Left cardiac atrium (tissue), 4 donors: Measurements from ENCODE around the gene GBA2. TPM values are rescaled to one million over a fixed set of nuclear protein-coding genes. Genes with fewer than 3 reads are reported as not detected.

ENCODE experiments used
- ATAC-seq, 2 donors: fragments of 200-7000 bp; cut with Tn5 transposase; one replicate each; pipeline ENCODE4 v1.9.1; 2020; ENCODE audit warnings: mild to moderate bottlenecking in 2 of 2, moderate library complexity in 2 of 2
- DNase-seq: peaks from one replicate; pipeline ENCODE4 v3.0.0-alpha.2; 2020
- intact Hi-C, 2 donors: fragments of 100-400 bp; cut with DNase I; formaldehyde crosslinking; loops; one replicate each; pipeline versions ENCODE4 v1.14.1 to v1.15.1; 2022 to 2023
- microRNA-seq, 2 donors: library from miRNA; unstranded; fragments of <30 nt; microRNA quantifications; one replicate each; pipeline ENCODE4 v1.2.0, GENCODE V29; 2020
- total RNA-seq, 2 donors: library from RNA; stranded (reverse); fragmentation: NEBNext Ultra II Directional; extraction: Animal tissue kit (Norgen Biotek cat#: 25700); gene quantifications; one replicate each; pipeline ENCODE4 v1.2.1, GENCODE V29; 2021
- donor health status: DM: no; HTN: yes; CAD: no.
- donor health status: DM: no; HTN: yes; CAD: no; lungs with severe emphysema.
- donor health status: DM: yes; HTN: yes; CAD: no.
- donor health status: Dilated cardiomyopathy.

GBA2 gene
- total RNA-seq, 2 donors from 2014 or later: 92.5 to 97.7 TPM

GRCh38 chr9:35688558-35689541 is 60.2 kb downstream of the GBA2 start:
- DNase-seq (no peak), ATAC-seq (no peak)
- intact Hi-C loops: loop anchor here in 1 of 2 donors (2.0 kb wide), 1 partner anchor 28 kb away; no protein-coding TSS in a partner anchor

DNA sequence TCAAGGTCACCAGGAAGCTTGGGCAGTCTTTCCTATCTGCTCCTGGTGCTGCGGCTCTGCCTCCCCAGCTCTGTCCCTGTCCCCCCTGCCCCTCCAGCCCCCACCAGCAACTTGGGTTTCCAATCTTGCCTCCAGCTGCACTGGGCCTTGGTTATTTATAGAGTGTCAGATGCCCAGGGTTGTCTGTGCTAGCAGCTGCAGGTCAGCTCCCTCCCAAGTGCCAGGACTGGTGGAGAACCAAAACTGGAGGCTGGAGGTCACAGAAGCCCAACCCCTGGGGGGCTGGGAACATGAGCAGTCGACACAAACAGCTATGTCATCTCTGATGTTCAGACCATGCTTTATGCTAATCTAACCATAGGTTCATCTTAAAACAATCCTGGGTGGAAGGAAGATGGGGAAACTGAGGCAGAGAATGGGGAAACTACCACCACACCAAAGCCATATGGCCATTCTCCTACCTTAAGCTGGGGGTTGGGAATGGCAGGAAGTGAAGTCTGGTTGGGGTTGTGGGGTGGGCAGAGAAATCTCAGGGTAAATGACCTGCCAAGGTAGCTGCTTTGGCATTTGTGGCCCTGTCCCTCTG is 61.0 kb downstream of the GBA2 start:
- intact Hi-C loops: loop anchor here in 1 of 2 donors (2.0 kb wide), 1 partner anchor 27 kb away; no protein-coding TSS in a partner anchor
- no peak for ATAC-seq
- DNase-seq: no peak

DNA sequence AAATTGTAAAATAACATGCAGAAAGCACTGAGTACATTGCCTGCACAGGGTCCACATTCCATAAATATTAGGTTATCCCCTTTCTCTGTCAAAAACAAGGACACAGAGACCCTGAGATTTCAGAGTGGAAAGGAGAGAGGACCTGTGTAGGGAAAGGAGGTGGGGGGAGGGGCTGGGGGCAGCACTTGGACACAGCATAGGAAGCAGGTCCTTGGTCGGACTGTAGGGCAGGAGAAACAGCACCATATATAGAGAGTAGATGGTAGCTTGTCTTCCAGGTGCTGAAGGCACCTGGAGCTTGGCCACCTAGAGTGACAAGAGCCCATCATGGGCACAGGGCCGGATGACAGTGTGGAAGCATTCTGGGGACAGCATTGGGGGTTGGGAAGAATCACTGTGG is 61.7 kb downstream of the GBA2 start:
- ATAC-seq (no peak), DNase-seq (no peak)
- intact Hi-C loops: no loop called here

Small RNA genes within 50 kb of the gene (microRNA-seq; reads per million reads assigned to microRNA genes)
- 0 to 0.27 reads per million in 2 donors for gene MIR6852
- gene MIR6853: 0 to 0.60 reads per million in 2 donors

Other genes with a start within 250 kb of the GBA2 start
- 10 to 100 TPM; 30.7 to 31.9 TPM for gene TESK1, start 144.0 kb downstream of the GBA2 start, total RNA-seq
- gene CD72, start 130.8 kb downstream of the GBA2 start, total RNA-seq: 1 to 10 TPM in 1 of 2 donors, under 1 TPM in 1; 0.97 to 1.6 TPM
- gene SIT1, start 98.3 kb downstream of the GBA2 start, total RNA-seq: 1 to 10 TPM in 1 of 2 donors, under 1 TPM in 1; 0.86 to 1.6 TPM
- over 10,000 TPM; 14,118 to 22,490 TPM for gene RMRP, start 91.2 kb downstream of the GBA2 start, total RNA-seq
- gene CCDC107, start 90.9 kb downstream of the GBA2 start, total RNA-seq: 10 to 100 TPM; 52.3 to 70.9 TPM
- gene ARHGEF39, start 84.0 kb downstream of the GBA2 start, total RNA-seq: under 1 TPM; 0.18 to 0.84 TPM
- gene CA9, start 75.3 kb downstream of the GBA2 start, total RNA-seq: 1 to 10 TPM; 1.6 to 2.8 TPM
- gene TPM2, start 59.3 kb downstream of the GBA2 start, total RNA-seq: 100 to 1,000 TPM; 523 to 604 TPM
- gene TLN1, start 17.0 kb downstream of the GBA2 start, total RNA-seq: 100 to 1,000 TPM; 301 to 324 TPM
- gene CREB3, start 16.6 kb downstream of the GBA2 start, total RNA-seq: 10 to 100 TPM; 24.6 to 36.2 TPM
- 10 to 100 TPM; 23.6 to 34.6 TPM for gene RGP1, start 59 bp upstream of the GBA2 start, total RNA-seq
- gene MSMP, start 5.0 kb upstream of the GBA2 start, total RNA-seq: not detected
- 10 to 100 TPM; 21.1 to 24.3 TPM for gene NPR2, start 42.4 kb upstream of the GBA2 start, total RNA-seq
- gene SPAG8, start 63.0 kb upstream of the GBA2 start, total RNA-seq: 1 to 10 TPM; 1.3 to 1.9 TPM
- gene HINT2, start 65.8 kb upstream of the GBA2 start, total RNA-seq: 10 to 100 TPM; 53.4 to 54.3 TPM
- not detected for gene FAM221B, start 79.5 kb upstream of the GBA2 start, total RNA-seq
- 10 to 100 TPM; 14.7 to 15.6 TPM for gene TMEM8B, start 80.0 kb upstream of the GBA2 start, total RNA-seq
- gene OR13J1, start 121.2 kb upstream of the GBA2 start, total RNA-seq: not detected
- gene HRCT1, start 157.0 kb upstream of the GBA2 start, total RNA-seq: 1 to 10 TPM; 4.6 to 9.3 TPM
- gene SPAAR, start 160.3 kb upstream of the GBA2 start, total RNA-seq: 10 to 100 TPM in 1 of 2 donors, 1 to 10 TPM in 1; 7.6 to 13.1 TPM
- gene OR2S2, start 208.9 kb upstream of the GBA2 start, total RNA-seq: not detected